MCF 10A (cell line): ENCODE data around the gene IPO13. TPM values are rescaled to one million over a fixed set of nuclear protein-coding genes. Genes with fewer than 3 reads are reported as not detected.

ENCODE experiments used
- BruUV-seq: library from RNA; stranded (reverse); fragments of 400-500 nt; replicated peaks from 2 replicates; lab custom pipeline; 2021; lab: Mats Ljungman, UMichigan
- CTCF ChIA-PET: fragments of 300-600 bp; sonication (Branson Sonifier 250); formaldehyde crosslinking; extraction: SDS; loops from one replicate; lab custom pipeline; 2021; ENCODE audit warnings: antibody characterized with exemption, inconsistent platforms; lab: Yijun Ruan, JAX
- POLR2A ChIA-PET: fragments of 300-600, 350-650 bp; sonication (Branson Sonifier 250); formaldehyde crosslinking; extraction: SDS; loops from one replicate; lab custom pipeline; 2020; ENCODE audit warnings: antibody characterized with exemption, inconsistent platforms; lab: Yijun Ruan, JAX
- DNase-seq: peaks from one replicate; pipeline ENCODE4 v3.0.0-alpha.2; 2018; ENCODE audit not compliant: unreplicated experiment
- H3K27ac Mint-ChIP-seq: one replicate; pipeline ENCODE4 v1.8.0; 2022; ENCODE audit warnings: mild to moderate bottlenecking, low read depth, mixed read lengths; ENCODE audit not compliant: unreplicated experiment
- H3K27me3 Mint-ChIP-seq: one replicate; pipeline ENCODE4 v1.8.0; 2022; ENCODE audit warnings: mixed read lengths; ENCODE audit not compliant: insufficient read depth, unreplicated experiment
- H3K36me3 Mint-ChIP-seq: one replicate; pipeline ENCODE4 v1.8.0; 2022; ENCODE audit warnings: mild to moderate bottlenecking, moderate library complexity, mixed read lengths; ENCODE audit not compliant: insufficient read depth, unreplicated experiment
- H3K4me1 Mint-ChIP-seq: one replicate; pipeline ENCODE4 v1.8.0; 2022; ENCODE audit warnings: mixed read lengths; ENCODE audit not compliant: insufficient read depth, unreplicated experiment
- H3K4me3 Mint-ChIP-seq: one replicate; pipeline ENCODE4 v1.8.0; 2022; ENCODE audit warnings: mild to moderate bottlenecking, moderate library complexity, mixed read lengths; ENCODE audit not compliant: unreplicated experiment
- H3K9me3 Mint-ChIP-seq: one replicate; pipeline ENCODE4 v1.8.0; 2022; ENCODE audit warnings: mixed read lengths; ENCODE audit not compliant: unreplicated experiment
- intact Hi-C: fragments of 100-400 bp; cut with micrococcal nuclease; formaldehyde crosslinking; loops from 2 replicates; pipeline ENCODE4 v1.14.1; 2022
- total RNA-seq: library from RNA; stranded (reverse); gene quantifications from 2 replicates; pipeline ENCODE4 v1.2.3, GENCODE V29; 2022
- TF ChIP-seq, protein P1 (sequence below): fragments of 200-600 bp; IDR thresholded peaks from one replicate; pipeline ENCODE4 v1.8.0; 2022; ENCODE audit warnings: antibody characterized with exemption, mild to moderate bottlenecking; ENCODE audit not compliant: unreplicated experiment

Gene IPO13
- total RNA-seq, 1 experiment from 2014 or later = 23.9 TPM

DNA sequence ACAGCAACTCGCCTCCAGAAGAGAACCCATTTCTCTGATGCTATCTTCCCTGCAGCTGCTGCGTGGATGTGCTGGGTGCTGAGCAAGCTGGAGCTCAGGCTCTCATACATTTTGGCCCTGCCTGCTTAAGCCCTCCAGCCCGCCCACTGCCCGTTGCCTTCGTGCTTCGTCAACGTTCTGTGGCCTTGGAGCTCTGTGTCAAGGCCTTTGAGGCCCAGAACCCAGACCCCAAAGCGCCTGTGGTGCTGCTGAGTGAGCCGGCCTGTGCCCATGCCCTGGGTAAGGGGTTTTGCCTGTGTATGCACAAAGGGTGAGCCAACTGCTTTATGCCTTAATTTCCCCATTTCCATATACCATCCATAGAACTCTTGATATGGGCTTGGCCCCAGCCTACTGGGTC, 24.2 kb downstream of the IPO13 start:
- H3K9me3 Mint-ChIP-seq = no peaks in the 10 kb centered on the region
- intact Hi-C loops = no loop called here
- no peak overlapping the region for H3K27ac Mint-ChIP-seq
- H3K4me3 Mint-ChIP-seq = peak overlapping the region; percentile 98
- peaks cover 10% of the 10 kb centered on the region for H3K4me1 Mint-ChIP-seq
- DNase-seq = no peak
- no TSS peak for BruUV-seq
- POLR2A ChIA-PET = interaction anchor here (0.6 to 3.9 kb wide), 5 partner anchors 9 to 321 kb away, joined by 3 to 28 read pairs (median 5); partner anchors contain the start of genes IPO13, KDM4A and ST3GAL3
- CTCF ChIA-PET = interaction anchor here (0.9 to 2.6 kb wide), 6 partner anchors 23 to 207 kb away, joined by 3 to 8 read pairs (median 5); partner anchors contain the start of gene IPO13
- peaks cover 12% of the 10 kb centered on the region for H3K36me3 Mint-ChIP-seq
- TF ChIP-seq, protein P1, sequence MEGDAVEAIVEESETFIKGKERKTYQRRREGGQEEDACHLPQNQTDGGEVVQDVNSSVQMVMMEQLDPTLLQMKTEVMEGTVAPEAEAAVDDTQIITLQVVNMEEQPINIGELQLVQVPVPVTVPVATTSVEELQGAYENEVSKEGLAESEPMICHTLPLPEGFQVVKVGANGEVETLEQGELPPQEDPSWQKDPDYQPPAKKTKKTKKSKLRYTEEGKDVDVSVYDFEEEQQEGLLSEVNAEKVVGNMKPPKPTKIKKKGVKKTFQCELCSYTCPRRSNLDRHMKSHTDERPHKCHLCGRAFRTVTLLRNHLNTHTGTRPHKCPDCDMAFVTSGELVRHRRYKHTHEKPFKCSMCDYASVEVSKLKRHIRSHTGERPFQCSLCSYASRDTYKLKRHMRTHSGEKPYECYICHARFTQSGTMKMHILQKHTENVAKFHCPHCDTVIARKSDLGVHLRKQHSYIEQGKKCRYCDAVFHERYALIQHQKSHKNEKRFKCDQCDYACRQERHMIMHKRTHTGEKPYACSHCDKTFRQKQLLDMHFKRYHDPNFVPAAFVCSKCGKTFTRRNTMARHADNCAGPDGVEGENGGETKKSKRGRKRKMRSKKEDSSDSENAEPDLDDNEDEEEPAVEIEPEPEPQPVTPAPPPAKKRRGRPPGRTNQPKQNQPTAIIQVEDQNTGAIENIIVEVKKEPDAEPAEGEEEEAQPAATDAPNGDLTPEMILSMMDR = no peak
- no peaks in the 10 kb centered on the region for H3K27me3 Mint-ChIP-seq

DNA sequence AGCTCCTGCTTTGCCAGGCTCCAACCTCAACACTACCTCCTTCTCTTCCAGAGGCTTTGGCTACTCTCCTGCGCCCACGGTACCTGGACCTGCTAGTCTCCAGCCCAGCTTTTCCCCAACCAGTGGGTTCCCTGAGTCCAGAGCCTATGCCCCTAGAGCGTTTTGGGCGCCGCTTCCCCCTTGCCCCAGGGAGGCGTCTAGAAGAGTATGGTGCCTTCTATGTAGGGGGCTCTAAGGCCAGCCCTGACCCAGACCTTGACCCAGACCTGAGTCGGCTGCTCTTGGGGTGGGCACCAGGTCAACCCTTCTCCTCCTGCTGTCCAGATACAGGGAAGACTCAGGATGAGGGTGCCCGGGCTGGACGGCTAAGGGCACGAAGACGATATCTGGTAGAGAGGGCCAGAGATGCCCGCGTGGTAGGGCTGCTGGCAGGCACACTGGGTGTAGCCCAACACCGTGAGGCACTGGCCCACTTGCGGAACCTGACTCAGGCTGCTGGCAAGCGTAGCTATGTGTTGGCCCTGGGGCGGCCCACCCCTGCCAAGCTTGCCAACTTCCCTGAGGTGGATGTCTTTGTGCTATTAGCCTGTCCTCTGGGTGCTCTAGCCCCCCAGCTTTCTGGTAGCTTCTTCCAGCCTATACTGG, 24.7 kb downstream of the IPO13 start:
- H3K4me1 Mint-ChIP-seq = peaks cover 11% of the 10 kb centered on the region
- POLR2A ChIA-PET = interaction anchor here (1.0 to 3.9 kb wide), 2 partner anchors 24 to 322 kb away, joined by 4 to 28 read pairs; partner anchors contain the start of genes IPO13 and KDM4A
- BruUV-seq = no TSS peak

DNA sequence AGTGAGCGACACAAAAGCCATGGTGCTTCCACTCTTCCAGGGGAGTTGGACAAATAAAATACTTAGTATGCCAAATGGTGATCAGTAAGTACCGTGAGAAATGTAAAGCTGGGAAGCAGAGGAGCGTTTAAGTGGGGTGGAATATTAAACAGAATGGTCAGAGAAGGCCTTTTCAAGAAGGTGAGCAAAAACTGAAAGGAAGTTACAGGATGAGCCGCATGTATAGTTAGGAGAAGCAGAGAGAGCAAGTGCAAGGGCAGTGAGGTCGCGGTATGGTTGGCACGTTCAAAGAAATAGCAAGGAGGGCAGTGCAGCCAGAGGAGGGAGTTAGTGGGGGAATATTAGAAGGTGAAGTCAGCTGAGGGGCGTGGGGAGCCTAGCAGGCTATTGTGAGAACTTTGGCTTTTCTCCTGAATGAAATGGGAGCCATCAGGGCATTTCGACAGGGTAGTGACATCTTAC, 27.3 kb downstream of the IPO13 start:
- Mint-ChIP-seq H3K4me1 (peaks cover 35% of the 10 kb centered on the region), H3K4me3 (peak overlapping the region; percentile 94), H3K27ac (peak overlapping the region; percentile 94), H3K9me3 (no peaks in the 10 kb centered on the region), H3K27me3 (no peaks in the 10 kb centered on the region), H3K36me3 (peaks cover 29% of the 10 kb centered on the region)
- no peak for DNase-seq
- ChIA-PET CTCF (interaction anchor here (0.6 to 1.2 kb wide), 2 partner anchors 31 to 441 kb away, joined by 3 read pairs; no protein-coding TSS in a partner anchor), POLR2A (interaction anchor here (0.6 to 3.3 kb wide), 15 partner anchors 10 to 396 kb away, joined by 3 to 30 read pairs (median 4); partner anchors contain the start of genes CCDC24, IPO13, KDM4A and SLC6A9)
- TF ChIP-seq, protein P1 = no peak
- intact Hi-C loops = no loop called here
- BruUV-seq = no TSS peak

More for the DNA sequence above, 24.7 kb downstream of the IPO13 start:
- CTCF ChIA-PET = interaction anchor here (0.9 to 2.6 kb wide), 6 partner anchors 23 to 208 kb away, joined by 3 to 9 read pairs (median 6); no protein-coding TSS in a partner anchor
- TF ChIP-seq, protein P1 = no peak
- Mint-ChIP-seq H3K27me3 (no peaks in the 10 kb centered on the region), H3K9me3 (no peaks in the 10 kb centered on the region), H3K27ac (no peak overlapping the region), H3K36me3 (peaks cover 16% of the 10 kb centered on the region), H3K4me3 (peak overlapping the region; percentile 98)
- no peak for DNase-seq
- intact Hi-C loops = no loop called here
